NB4 (cell line): ENCODE results near the gene NAV1.

Experiments used
- DNase-seq: peaks from one replicate; pipeline ENCODE4 v3.0.0; 2010; ENCODE audit warnings: low read depth
- H3K4me3 ChIP-seq: one replicate; pipeline ENCODE4 v1.5.1; 2011; ENCODE audit warnings: mild to moderate bottlenecking, low read depth, low read length, moderate library complexity
- CTCF ChIP-seq: IDR thresholded peaks from one replicate; pipeline ENCODE4 v1.5.1; 2012; ENCODE audit warnings: low read depth, low read length
- MAX ChIP-seq: IDR thresholded peaks from 2 replicates; pipeline ENCODE4 v1.6.1; 2011; ENCODE audit warnings: low read depth, low read length
- MYC ChIP-seq: IDR thresholded peaks from 2 replicates; pipeline ENCODE4 v1.6.1; 2011; ENCODE audit warnings: low read depth, low read length
- POLR2A ChIP-seq: IDR thresholded peaks from 2 replicates; pipeline ENCODE4 v1.6.1; 2011; ENCODE audit warnings: mild to moderate bottlenecking; ENCODE audit not compliant: insufficient read length; ENCODE audit errors: extremely low read depth

NAV1 gene

GRCh38 chr1:201554190-201554600 is 15.3 kb downstream of the NAV1 start:
- no peak overlapping the region for H3K4me3 ChIP-seq
- TF ChIP-seq MYC, result no peak
- no peak for TF ChIP-seq CTCF
- TF ChIP-seq MAX, result no peak

GRCh38 chr1:201554789-201555592 is 16.1 kb downstream of the NAV1 start:
- DNase-seq, result no peak
- TF ChIP-seq MAX (no peak), POLR2A (no peak), MYC (no peak)
- no peak overlapping the region for H3K4me3 ChIP-seq

More at GRCh38 chr1:201554190-201554600, 15.3 kb downstream of the NAV1 start:
- no peak for DNase-seq

GRCh38 chr1:201555593-201555945 is 16.6 kb downstream of the NAV1 start:
- H3K4me3 ChIP-seq, result no peak overlapping the region
- TF ChIP-seq MYC, result no peak
- no peak for TF ChIP-seq MAX
- no peak for DNase-seq

GRCh38 chr1:201556841-201557571 is 18.1 kb downstream of the NAV1 start:
- H3K4me3 ChIP-seq, result no peak overlapping the region
- TF ChIP-seq CTCF, result no peak
- no peak for DNase-seq

- no peak for TF ChIP-seq POLR2A
- TF ChIP-seq MYC, result no peak
- no peak for TF ChIP-seq CTCF
- no peak for TF ChIP-seq MAX
- DNase-seq, result no peak
- H3K4me3 ChIP-seq, result no peak overlapping the region
These were observed 18.6 kb downstream of the NAV1 start for GRCh38 chr1:201557572-201557958.

- peak; percentile 87 for TF ChIP-seq CTCF
- TF ChIP-seq MYC, result 0 out of 2 replicates have a peak, but pooled peaks have one; percentile 32
- TF ChIP-seq POLR2A, result no peak
- peak; percentile 40; the same call in 1 of the 2 replicates for TF ChIP-seq MAX
- H3K4me3 ChIP-seq, result no peak overlapping the region
- DNase-seq, result peak; percentile 74
These were observed 20.8 kb downstream of the NAV1 start for GRCh38 chr1:201559679-201560162.
